ENCODE measurements around the gene FMNL2.

- no peak for TF ChIP-seq CTCF (IDR thresholded peaks at IDR 0.05; ENCODE audit: insufficient read depth, low read length, poor library complexity, severe bottlenecking)
- no peak for TF ChIP-seq EZH2phosphoT487 (conservative IDR thresholded peaks at IDR 0.05; ENCODE audit: low read length)
These were observed 80.3 kb downstream of the FMNL2 start for GRCh38 chr2:152415231-152415642.

Data from SU-DHL-6 (cell line).